ENCODE data around the gene ALG8. TPM values are rescaled to one million over a fixed set of nuclear protein-coding genes. Genes with fewer than 3 reads are reported as not detected.
A peak's percentile ranks its signal among the peaks of the same experiment; 100 is the strongest.

Gene ALG8
- total RNA-seq, 6 experiments from 2014 or later: 22.0 to 38.0 (median 30.3) TPM

DNA sequence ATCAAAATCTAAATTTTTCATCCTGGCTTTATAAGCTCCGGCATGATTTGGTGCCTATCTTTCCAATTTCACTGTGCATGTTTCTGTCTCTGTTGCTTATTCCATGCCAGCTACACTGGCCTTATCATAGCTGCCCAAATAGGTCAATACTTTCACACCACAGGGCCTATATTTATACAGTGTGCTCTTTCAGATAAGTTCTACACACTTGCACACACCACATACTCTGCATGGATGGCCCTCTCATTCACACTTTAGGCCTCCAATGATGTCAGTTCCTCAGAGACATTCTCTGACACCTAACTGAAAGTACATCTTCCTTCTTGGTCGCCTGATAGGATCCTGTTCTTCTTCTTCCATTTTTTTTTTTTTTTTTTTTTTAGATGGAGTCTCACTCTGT, 7.0 kb downstream of the ALG8 start:
- intact Hi-C loops (cut with DNase I): no loop called here
- no peaks in the 10 kb centered on the region for H3K4me1 ChIP-seq
- ATAC-seq: peak in 2 of 4 donors; percentile 36 to 57
- H3K9me3 ChIP-seq: no peaks in the 10 kb centered on the region
- H3K36me3 ChIP-seq: no peaks in the 10 kb centered on the region
- no peak for TF ChIP-seq POLR2A (IDR thresholded peaks at IDR 0.05)
- TF ChIP-seq, protein P1, sequence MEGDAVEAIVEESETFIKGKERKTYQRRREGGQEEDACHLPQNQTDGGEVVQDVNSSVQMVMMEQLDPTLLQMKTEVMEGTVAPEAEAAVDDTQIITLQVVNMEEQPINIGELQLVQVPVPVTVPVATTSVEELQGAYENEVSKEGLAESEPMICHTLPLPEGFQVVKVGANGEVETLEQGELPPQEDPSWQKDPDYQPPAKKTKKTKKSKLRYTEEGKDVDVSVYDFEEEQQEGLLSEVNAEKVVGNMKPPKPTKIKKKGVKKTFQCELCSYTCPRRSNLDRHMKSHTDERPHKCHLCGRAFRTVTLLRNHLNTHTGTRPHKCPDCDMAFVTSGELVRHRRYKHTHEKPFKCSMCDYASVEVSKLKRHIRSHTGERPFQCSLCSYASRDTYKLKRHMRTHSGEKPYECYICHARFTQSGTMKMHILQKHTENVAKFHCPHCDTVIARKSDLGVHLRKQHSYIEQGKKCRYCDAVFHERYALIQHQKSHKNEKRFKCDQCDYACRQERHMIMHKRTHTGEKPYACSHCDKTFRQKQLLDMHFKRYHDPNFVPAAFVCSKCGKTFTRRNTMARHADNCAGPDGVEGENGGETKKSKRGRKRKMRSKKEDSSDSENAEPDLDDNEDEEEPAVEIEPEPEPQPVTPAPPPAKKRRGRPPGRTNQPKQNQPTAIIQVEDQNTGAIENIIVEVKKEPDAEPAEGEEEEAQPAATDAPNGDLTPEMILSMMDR (IDR thresholded peaks at IDR 0.05): no peak
- no peak overlapping the region for H3K27ac ChIP-seq
- H3K4me3 ChIP-seq: no peak overlapping the region
- H3K27me3 ChIP-seq: no peaks in the 10 kb centered on the region
- DNase-seq: no peak
- 60% methylated on average over 2 of the region's 2 CpGs for WGBS (ENCODE audit: insufficient coverage, low coverage, low lambda C conversion rate, missing lambda C conversion rate)

DNA sequence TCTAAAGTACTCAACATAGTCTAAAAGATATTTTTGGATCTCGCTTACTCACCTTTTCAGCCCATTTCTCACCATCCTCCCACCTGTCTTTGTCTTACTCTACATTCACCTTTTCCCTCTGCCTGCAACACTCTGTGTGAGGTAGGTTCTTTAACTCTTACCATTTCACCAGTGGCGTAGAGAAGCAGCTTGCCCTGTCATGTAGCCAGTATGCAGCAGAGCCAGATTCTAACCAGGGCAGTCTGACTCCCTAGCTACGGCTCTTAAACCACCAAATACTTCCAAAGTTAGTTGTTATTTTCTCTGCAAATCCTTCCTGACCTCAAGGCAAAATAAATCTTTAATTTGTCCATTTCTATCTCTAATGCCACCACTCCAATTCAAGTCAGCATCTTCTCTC, 7.5 kb downstream of the ALG8 start:
- DNase-seq: no peak
- H3K27me3 ChIP-seq: no peaks in the 10 kb centered on the region
- ATAC-seq: no peak
- 72% methylated on average over 3 of the region's 3 CpGs for WGBS (ENCODE audit: insufficient coverage, low coverage, low lambda C conversion rate, missing lambda C conversion rate)
- no peaks in the 10 kb centered on the region for H3K9me3 ChIP-seq
- H3K36me3 ChIP-seq: no peaks in the 10 kb centered on the region
- intact Hi-C loops (cut with DNase I): no loop called here
- no peaks in the 10 kb centered on the region for H3K4me1 ChIP-seq
- TF ChIP-seq, protein P1 (IDR thresholded peaks at IDR 0.05): no peak
- TF ChIP-seq POLR2A (IDR thresholded peaks at IDR 0.05): no peak
- no peak overlapping the region for H3K27ac ChIP-seq
- no peak overlapping the region for H3K4me3 ChIP-seq

DNA sequence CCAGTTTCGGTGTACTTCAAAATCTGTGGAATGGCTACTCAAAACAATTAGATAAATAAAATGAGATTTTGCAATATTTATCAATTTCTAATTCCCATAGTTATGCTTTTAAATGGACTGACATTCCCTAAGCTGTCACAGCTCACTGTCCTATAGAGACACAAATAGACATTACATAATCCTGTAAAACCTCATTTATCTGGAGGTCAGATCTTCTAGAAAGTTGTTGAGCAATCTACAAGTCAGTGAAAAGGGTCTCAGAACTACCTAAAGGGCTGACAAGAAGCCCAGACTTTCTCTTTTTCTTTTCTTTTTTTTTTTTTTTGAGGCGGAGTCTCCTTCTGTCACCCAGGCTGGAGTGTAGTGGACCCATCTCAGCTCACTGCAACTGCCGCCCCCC, 12.0 kb downstream of the ALG8 start:
- no peak overlapping the region for H3K4me3 ChIP-seq
- 88% methylated on average over 3 of the region's 3 CpGs for WGBS (ENCODE audit: insufficient coverage, low coverage, low lambda C conversion rate, missing lambda C conversion rate)
- no peaks in the 10 kb centered on the region for H3K9me3 ChIP-seq
- DNase-seq (no peak), ATAC-seq (peak in 1 of 4 donors; percentile 77)
- H3K36me3 ChIP-seq: peaks cover 0 to 1% (median 0%) of the 10 kb centered on the region in 4 donors
- no peak overlapping the region for H3K27ac ChIP-seq
- intact Hi-C loops (cut with DNase I): no loop called here
- no peaks in the 10 kb centered on the region for H3K4me1 ChIP-seq
- no peak for TF ChIP-seq POLR2A (IDR thresholded peaks at IDR 0.05)
- TF ChIP-seq, protein P1 (IDR thresholded peaks at IDR 0.05): no peak
- H3K27me3 ChIP-seq: no peaks in the 10 kb centered on the region

DNA sequence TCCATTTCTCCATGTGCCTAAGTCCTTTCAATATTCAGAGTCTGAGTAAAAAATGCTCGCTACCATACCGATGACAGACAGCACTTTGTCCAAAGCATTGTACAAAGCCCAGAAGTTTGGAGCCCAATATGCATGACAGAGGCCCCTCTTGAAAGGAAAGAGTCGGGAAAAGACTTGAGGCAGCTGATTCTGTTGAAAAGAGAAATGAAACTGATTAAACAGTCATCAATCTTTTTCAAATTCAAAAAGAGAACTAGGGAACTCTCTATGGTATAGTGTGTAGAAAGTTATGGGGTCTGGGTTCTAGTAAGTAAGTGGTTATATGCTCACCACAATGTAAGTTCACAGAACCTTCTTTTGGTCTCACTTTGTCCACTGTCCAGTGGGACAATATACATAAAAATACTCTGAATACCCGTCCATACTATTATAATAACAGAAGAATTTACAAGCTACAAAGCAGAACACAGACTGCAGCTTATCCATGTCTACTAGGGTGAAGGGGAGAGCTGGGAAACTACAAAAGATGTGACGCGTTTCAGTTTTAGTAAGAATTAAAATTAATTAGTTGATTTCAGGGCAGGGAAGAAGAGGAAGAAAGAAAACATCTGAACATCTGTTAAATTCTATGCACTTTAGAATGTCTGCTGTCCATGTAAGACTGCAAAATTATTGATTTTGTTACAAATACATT, 26.7 kb downstream of the ALG8 start:
- Histone ChIP-seq H3K9me3 (no peaks in the 10 kb centered on the region), H3K4me3 (no peak overlapping the region), H3K4me1 (no peaks in the 10 kb centered on the region), H3K27ac (no peak overlapping the region), H3K27me3 (no peaks in the 10 kb centered on the region), H3K36me3 (peaks cover 0 to 7% (median 0%) of the 10 kb centered on the region in 4 donors)
- ATAC-seq (no peak), DNase-seq (no peak)
- no peak for TF ChIP-seq POLR2A (IDR thresholded peaks at IDR 0.05)
- TF ChIP-seq, protein P1 (IDR thresholded peaks at IDR 0.05): no peak
- WGBS (ENCODE audit: insufficient coverage, low coverage, low lambda C conversion rate, missing lambda C conversion rate): 89% methylated on average over 6 of the region's 6 CpGs
- intact Hi-C loops (cut with DNase I): no loop called here

Data from right lobe of liver (tissue), 6 donors.